Islet of Langerhans (tissue), 1 donor: Measurements from ENCODE around the gene MPZL2.
A peak's percentile ranks its signal among the peaks of the same experiment; 100 is the strongest.

Source experiments
- FAIRE-seq: peaks from one replicate; lab custom pipeline; 2011; peaks lifted over from hg19 to GRCh38; lab: Jason Lieb, UNC

Gene MPZL2

DNA sequence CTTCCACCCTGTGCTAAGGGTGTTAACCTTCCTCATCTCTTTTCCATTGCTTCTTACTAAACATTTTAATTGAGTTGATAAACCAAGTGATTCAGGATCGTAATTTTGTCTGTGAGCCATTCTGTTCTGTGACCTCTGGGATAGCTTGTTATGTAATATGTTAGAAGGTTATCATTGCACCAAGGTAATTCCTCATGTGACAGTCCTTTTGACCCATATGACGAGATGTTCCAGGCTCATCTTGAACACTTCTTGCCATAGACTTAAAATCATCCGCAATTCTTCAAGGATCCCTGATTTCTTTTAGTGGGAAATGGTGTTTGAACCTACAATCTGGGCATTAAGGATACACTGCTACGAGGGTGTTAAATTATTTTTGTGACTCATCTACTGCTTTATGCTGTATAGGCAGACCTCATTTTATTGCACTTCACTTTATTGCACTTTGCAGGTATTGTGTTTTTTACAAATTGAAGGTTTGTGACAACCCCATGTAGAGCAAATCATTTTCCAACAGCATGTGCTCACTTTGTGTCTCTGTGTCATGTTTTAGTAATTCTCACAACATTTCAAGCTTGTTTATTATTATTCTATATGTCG is 19.0 kb upstream of the MPZL2 start:
- FAIRE-seq: no peak

DNA sequence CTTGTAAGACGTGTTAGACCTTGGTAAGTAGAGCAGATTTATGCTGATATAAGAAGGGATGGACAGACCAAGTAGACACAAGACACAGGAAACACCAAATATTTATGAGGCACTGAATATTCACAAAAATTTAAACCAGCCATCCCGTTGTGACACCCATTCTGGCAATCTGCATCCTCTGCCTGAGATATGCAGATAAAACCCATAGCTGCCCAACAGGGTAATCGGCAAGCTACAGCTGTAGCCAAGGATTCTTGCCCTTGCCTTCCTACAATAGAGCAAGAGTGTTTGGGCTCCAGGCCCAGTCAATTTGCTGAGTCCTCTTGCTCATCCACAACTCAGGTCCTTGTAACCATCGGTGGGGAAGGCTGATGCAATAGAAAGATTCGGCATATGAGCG is 18.5 kb upstream of the MPZL2 start:
- no peak for FAIRE-seq

DNA sequence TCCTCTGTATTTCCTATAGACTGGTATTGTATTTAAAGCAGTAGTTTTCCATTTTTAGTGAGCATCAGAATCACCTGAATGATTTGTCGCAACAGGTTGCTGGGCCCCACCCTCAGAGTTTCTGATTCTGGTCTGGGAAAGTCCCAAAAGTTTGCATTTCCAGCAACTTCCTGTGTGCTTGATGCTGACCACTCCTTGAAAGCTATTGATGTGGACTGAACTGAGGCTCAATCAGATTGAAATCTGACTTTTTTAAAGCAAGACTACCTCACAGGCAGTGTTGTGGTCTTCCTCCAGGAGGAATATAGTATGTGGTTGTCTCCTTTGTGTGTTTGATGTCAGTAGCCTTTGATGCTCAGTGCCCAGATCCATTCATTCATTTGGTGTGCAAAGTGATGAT is 17.2 kb upstream of the MPZL2 start:
- FAIRE-seq: no peak

DNA sequence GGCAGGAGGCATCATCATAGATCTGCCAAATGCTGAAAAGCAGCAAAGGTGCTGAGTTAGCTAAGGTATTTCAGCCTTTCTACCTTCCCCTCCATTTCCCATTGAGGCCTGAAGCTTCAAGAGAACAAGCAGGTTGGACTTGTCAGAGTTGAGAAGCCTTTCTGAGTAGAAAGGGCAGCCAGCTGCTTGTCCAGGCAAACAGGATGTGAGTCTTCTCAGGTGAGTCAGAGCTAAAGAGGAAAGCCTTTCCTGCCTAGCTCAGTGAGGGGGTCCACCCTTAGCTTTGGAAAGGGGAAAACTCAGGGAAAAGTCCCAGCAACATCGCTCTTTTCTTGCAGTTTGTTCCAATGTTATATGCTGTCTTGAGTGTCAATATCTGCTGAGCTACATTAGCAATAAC is 13.2 kb upstream of the MPZL2 start:
- FAIRE-seq: no peak

DNA sequence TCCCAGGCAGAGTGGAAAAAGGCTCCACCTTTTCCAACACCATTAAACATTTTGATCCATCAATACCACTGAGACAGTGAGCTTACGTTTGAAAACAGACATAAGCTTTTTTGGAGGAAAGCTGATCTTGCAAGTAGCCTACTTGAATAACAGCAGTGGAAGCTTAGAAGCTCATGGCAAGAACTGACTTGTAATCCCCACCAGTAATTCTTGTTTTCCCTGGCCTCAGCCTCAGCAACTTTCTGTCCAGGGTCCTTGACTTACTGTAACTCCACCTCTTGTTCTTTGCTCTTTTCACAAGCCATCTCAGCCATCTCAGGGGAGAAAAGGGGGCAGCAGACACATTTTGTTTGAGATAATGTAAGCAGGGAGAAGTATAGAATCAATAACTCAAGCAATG is 12.3 kb upstream of the MPZL2 start:
- FAIRE-seq: no peak

DNA sequence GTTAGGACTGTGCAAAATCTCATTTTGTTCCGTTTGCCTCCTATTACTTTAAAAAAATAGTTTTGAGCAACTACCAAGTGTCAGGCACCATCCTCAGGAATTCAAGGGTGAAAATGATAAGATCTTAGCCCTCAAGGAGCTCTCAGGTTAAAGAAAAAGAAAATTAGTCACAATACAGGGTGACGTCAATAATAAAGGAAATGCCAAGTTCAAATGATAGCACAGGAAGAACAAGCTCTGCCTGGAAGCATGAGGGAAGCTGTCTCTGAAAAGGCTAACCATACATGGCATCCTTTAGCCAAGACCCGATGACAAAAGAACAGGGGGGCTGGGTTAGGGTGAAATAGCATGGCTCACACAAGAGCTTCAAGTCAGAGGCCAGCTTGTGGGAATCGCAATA is 11.1 kb upstream of the MPZL2 start:
- FAIRE-seq: no peak

DNA sequence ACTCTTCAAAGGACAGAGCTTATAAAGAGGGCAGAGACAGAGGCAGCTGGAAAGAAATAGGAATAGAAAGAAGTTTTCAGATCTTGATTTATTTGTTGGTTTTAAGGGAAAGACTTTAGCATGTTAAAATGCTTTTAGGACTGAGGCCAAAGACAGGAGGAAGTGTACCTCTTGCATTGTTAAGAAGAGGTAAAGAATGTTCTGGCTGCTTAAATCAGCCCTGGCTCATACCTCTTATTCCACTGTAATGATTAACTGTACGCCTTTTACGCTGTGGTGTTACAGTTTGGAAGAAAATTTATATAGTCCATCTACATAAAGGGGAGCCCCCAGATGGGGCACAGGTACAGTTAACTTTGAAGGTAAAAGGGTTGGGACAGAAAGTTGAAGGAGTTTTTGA is 10.1 kb upstream of the MPZL2 start:
- FAIRE-seq: no peak

DNA sequence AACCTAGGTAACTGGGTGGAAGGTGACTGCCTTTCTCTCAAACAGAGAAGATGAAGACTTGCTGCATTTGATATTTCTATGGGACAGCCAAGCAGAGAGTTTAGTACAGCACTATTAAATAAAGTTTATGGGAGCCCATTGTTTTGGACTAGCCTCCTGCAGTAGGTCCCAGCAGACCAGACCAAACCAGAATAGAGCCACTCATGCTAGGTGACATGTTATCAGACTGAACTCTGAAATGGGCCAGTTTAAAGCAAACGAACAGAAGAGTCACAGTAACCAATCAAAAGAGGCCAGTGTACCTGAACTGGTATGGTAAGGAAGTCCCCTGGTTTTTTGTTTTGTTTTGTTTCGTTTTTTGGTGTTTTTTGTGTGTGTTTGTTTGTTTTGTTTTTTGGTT is 7.9 kb upstream of the MPZL2 start:
- no peak for FAIRE-seq

DNA sequence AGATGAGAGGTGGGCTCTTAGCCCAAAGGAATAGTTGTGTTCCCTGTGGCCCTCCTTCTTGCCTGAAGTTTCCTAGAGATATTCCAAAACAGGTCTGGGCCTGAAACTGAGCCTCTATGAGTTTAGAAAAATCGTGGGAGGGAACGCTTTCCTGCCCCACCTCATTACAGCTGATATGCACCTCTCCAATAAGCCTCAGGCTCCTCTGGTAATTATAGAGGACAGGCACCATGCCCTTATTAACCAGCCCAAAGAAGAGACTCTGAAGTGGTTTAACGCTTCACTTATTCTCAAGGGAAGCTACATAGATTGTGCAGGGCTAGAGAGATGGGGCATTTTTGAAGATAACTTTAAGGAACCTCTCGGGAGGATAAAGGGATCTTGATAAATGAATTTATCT is 3.4 kb upstream of the MPZL2 start:
- no peak for FAIRE-seq

DNA sequence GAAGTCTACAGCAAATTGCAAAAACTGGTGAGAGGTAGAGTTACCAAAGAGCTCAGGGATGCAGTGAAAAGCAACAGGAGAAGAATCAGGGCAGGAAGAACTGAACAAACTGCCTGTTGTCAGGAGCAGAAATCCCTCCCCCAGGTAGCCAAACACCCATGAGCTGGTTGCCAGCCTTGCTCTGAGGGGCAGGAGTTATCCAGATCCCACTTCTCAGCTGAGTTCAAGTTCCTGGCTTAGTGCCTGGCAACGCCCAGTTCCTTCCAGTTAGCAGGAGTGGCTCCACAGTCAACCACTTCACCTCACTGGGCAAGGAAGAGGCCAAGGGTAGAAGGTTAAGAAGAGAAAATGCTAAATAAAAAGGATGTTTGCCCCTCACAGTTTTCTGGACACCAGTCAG is 1.9 kb upstream of the MPZL2 start:
- FAIRE-seq: no peak

DNA sequence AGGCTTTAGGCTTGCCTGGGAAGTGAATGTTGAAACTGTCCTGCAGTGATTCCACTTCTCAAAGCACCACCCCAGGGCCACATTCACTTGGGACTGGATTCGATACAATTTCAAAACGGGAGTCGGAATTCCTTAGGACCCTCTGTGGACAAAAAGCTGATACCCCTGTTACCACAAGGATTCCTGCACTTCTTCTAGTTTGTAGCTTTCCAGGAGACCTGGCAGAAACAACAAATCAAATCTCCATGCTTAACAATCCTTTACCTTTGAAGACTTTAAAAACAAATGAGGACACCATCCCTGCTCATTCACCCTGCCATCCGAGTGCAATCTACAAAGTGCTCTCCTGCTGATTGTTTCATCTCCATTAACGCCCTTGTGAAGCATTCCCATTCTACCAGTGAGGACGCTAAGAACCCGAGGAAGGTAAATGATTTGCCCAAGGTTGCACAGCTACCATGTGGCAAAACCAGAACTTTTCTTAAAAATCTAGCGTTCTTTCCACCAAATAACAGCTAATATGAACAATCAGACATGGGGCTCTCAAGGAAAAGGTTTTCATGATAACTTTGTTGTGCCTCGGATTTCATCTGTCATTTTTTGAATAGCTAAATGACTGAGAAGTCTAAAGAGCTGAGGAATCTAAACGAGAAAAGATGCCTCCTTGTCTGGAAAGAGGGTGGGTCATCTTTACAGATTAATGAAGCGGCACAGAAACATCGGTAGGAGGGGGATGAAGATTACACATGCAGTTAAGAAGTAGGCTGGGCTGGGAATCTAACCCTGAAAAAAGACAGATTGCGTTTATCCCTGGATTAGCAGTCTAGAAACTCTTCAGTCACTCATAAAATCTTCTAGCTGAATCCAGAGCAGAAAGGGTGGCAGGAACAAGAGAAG is 720 bp upstream of the MPZL2 start:
- no peak for FAIRE-seq

DNA sequence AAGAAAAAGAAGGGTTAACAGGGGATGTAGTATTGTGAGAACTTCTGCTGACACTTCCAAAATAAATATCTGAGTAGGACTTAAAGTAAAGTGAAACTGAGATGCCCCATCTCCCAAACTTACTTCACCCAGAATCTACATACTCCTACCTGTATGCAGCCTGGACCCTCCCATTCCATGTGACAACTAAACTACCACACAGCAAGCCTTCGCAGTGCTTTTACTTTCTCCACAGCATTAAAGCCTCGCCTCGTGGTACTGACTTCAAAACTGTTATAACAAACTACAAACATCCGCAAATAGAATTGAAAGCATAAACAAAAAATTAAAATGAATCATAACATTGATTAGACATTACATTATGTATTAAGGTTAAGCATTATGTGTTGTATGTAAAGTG is 985 bp downstream of the MPZL2 start:
- no peak for FAIRE-seq

DNA sequence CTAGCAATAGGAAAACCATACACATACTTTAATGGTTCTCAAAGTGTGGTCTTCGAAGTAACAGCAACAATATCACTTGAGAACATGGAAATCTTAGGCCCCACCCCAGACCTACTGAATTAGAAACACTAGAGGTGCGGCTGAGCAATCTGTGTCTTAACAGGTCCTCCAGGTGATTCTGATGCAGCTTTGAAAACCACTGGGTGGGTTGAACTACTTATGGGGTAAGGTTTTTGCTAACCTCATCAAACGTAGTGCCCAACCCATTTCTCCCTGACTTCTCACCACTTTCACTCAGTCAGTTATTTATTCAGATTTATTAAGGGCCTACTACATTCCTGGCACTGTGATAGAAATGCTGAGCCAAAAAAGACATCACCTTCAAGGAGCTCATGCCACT is 3.7 kb downstream of the MPZL2 start:
- no peak for FAIRE-seq

DNA sequence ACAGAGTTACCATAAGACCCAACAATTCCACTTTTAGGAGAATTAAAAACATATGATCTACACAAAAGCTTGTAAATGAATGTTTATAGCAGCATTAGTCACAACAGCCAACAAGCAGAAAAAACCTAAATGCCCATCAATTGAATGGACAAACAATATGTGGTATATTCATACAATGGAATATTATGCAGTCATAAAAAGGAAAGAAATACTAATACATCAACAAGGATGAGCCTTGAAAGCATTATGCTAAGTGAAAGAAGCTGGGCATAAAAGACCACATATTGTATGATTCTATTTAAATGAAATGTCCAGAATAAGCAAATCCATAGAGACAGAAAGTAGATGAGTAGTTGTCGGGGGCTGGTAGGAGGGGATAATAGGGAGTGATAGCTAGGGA is 5.0 kb downstream of the MPZL2 start:
- no peak for FAIRE-seq

DNA sequence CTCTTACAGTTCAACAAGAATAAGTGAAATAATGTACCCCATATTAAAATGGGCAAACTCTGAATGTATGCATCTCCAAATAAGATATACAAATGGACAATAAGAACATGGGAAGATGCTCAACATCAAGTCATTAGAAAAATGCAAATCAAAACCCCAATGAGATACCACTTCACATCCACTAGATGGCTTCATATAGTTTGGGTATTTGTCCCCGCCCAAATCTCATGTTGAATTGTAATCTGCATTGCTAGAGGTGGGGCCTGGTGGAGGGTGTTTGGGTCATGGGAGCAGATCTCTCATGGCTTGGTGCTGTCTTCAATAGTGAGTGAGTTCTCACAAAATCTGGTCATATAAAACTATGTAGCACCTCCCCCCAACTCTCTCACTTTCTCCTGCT is 5.7 kb downstream of the MPZL2 start:
- no peak for FAIRE-seq

DNA sequence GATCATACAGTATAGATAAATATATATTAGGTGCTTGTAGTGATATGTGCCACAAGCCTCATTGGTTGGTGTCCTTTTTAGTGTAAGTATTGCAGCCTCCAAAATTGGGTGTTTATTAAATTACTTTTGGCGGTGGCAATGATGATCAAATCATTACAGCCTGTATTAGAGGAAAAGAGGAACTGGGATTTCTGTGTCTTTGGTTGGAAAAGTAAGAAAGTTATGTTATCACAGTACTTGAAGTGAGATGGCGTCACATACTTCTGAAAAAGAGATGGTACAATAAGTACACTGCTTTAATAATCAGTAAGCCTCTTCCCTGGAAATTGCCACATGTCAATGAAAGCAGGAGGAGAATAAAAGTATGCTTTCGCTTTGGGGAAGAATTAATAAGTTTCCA is 11.4 kb downstream of the MPZL2 start:
- FAIRE-seq: no peak

DNA sequence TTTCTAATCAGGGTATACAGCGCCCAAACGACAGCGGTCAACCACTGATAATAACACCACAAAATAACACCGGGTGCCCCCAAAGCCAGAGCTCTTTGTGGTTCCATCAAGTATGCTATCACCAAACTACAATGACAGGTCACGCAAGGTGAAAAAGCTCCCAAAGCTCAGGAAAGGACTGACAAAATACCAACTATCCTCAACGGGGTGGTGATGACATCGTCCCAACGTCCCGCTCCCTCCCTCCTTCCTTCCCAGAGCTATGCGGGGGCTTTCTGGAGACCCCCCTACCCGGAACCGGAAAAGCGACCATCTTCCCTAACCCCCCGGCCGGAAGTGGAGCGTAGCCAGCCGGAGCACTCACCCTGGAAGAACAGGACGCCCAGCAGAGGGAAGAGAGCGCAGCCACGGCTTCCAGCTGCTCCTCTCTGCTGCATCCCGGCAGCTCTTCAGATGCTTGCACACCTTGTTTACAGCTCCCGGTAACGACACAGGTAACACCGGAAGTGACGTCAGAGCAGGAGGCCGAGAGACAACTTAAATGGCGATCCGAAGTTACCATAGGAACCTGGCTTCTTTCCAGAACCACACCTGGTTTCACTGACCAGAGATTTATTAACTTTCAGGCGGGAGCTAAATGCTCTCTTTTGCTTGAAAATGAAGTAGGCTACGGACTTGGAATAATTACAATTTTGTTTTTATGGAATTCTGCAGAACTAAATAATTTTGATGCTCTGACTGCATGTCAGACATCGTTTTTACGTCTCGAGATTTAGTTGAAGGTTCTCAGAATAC is 12.0 kb downstream of the MPZL2 start, which contains the start of gene MPZL3:
MPZL3 (minus strand) TSS at position 508 of the 795 bp plus-strand sequence; CDS start at position 437, 71 bp downstream.
- FAIRE-seq: peak; percentile 98

DNA sequence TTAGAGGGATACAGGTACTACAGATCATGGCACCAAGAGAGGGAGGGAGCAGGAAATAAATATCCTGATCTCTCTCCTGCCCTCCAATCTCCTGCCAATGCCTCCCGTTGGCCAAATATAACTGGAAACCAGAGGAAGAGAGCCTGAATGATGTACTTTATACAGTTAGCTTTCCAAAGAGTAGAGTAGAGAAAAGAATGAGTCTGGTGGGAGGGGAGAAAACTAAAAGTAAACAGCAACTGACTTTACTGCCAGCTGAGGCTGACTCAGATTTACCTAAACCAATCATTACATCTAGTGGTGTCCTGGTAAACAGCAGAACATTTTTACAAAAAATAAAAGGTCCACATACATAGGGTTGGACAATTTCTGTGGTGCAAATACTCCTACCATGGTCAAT is 17.1 kb downstream of the MPZL2 start:
- FAIRE-seq: no peak

DNA sequence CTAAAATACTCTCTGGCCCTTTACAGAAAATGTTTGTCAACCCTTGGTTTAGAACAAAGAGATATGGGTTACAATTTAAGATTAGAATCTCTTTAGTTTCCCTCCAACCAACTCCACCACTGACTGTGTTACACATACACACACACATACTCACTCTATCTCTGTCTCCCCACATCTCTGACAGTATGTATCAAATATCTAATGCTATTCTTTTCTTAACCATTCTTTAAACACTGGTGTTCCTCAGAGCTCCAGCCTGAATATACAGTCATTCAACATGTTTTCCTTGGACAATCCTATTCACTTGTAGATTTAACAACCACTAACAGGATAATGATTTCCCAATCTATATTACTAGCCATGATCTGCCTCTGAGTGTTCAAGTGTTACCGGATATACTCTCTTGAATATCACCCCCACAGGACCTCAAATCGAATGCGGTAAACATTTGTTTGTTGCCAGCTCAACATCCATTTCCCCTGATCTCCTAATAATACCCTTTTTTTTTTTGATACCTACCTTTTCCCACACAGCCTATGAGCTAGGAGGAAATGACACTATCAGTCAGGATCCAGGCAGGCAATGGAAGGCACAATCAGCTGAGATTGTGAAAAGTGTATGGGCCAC is 18.0 kb downstream of the MPZL2 start:
- no peak for FAIRE-seq

DNA sequence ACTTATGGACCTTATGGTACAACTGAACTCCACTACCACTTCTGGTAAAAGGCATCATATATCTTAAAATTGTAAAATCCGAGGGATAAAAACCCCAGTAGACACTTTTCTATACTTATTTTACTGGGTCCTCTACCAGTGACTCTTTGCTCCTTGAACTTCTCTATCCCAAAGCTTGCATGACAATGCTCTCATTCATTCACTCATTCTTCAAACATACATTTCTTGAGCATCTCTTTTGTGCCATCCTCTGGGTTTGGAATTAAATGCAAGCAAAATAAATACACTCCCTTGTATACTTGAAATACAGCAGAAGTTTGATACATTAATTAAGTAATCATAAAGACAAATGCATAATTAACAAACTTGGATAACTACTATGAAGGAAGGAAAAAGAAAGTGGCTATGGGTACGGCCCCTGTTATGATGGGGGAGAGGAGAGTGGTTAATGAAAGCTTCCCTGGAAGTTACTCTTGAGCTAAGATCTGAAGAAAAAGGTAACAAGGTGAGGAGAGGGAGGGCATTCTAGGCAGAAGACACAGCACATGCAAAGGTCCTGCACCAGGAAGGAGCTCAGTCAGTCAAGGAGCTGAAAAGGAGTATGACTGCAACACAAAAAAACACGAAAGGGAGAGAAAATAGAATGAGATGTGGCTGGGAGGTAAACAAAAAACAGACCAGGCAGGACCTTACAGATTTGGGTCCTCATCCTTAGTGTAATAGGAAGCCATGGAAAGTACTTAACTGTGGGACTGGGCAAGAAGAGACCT is 19.9 kb downstream of the MPZL2 start:
- FAIRE-seq: no peak

DNA sequence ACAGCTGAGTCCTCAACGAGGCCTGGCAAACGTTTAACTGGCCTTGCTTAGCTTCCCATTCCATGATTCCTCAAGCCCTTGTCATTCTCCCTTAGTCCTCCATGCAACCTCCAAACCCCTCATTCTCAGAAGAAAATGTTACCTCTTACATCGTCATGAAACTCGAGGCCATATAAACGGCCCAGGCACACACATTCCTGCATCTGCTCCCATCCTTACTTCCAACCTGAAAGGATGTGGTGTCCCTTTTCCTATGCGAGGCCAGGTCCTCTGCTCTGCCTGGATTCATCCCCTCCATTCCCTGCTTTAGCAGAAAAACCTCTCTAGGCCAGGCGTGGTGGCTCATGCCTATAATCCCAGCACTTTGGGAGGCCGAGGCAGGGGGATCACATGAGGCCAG is 20.9 kb downstream of the MPZL2 start:
- FAIRE-seq: no peak

DNA sequence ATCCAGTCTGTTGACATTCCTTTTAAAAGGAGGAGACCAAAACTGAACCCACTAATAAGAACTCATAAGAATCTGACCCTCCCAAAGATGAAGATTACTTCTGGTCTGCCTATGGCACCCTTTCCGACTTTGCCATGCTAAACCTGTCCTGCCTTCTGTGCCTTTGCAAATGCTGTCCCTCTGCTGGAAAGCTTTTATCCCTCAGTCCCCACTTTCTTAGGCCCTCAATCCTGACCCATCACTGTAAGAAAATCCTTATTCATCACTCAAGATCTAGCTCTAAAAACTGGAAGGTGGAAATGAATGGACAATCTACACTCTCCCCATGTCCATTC is 22.4 kb downstream of the MPZL2 start:
- no peak for FAIRE-seq
